GM10266 (cell line): ENCODE results near the gene TMEM154.

Source experiments
- DNase-seq: peaks from one replicate; pipeline ENCODE4 v3.0.0; 2012; ENCODE audit errors: extremely low spot score
- TF ChIP-seq, protein P1 (sequence below): IDR thresholded peaks from 2 replicates; pipeline ENCODE4 v1.5.1; 2012; ENCODE audit warnings: mild to moderate bottlenecking, low read depth; ENCODE audit not compliant: control insufficient read depth, insufficient read depth; ENCODE audit errors: missing control alignments

TMEM154 gene

DNA sequence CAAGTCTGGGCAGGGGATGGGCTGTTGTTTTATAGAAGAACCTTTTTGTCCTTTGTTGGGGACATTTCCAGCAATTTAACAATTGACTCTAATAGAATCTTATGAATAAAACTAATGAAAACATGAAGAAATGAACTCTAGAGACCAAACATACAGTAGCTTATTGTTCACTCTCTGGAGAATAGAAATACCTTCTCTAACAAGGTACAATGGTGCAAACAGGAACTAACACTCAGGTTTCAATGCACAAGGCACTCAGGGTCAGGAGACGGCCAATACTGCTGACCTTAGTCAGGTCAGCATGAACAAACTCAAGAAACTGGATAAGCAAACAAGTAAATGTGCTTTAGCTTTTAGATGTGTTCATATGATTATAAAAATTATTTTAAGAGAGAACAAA, 104.3 kb downstream of the TMEM154 start:
- no peak for DNase-seq
- TF ChIP-seq, protein P1, sequence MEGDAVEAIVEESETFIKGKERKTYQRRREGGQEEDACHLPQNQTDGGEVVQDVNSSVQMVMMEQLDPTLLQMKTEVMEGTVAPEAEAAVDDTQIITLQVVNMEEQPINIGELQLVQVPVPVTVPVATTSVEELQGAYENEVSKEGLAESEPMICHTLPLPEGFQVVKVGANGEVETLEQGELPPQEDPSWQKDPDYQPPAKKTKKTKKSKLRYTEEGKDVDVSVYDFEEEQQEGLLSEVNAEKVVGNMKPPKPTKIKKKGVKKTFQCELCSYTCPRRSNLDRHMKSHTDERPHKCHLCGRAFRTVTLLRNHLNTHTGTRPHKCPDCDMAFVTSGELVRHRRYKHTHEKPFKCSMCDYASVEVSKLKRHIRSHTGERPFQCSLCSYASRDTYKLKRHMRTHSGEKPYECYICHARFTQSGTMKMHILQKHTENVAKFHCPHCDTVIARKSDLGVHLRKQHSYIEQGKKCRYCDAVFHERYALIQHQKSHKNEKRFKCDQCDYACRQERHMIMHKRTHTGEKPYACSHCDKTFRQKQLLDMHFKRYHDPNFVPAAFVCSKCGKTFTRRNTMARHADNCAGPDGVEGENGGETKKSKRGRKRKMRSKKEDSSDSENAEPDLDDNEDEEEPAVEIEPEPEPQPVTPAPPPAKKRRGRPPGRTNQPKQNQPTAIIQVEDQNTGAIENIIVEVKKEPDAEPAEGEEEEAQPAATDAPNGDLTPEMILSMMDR = no peak

DNA sequence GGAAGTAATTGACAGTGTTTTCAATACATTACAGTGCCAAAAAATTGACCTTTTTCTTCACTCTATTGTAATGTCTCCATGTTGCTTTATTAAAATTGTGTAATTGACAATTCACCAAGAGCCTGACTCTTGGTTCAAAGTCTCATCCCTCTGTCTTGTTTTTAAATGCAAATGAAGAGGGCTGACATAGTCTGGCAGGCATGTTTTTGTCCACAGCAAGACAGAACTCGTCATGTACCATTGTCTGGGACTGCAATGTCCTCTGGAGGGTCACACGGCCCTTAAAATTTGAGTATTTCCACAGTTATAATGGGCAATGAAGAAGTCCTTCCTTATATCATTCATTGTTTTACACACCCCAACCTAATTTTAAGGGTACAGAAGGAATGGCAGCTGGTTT, 105.9 kb downstream of the TMEM154 start:
- TF ChIP-seq, protein P1 = no peak
- DNase-seq = no peak

DNA sequence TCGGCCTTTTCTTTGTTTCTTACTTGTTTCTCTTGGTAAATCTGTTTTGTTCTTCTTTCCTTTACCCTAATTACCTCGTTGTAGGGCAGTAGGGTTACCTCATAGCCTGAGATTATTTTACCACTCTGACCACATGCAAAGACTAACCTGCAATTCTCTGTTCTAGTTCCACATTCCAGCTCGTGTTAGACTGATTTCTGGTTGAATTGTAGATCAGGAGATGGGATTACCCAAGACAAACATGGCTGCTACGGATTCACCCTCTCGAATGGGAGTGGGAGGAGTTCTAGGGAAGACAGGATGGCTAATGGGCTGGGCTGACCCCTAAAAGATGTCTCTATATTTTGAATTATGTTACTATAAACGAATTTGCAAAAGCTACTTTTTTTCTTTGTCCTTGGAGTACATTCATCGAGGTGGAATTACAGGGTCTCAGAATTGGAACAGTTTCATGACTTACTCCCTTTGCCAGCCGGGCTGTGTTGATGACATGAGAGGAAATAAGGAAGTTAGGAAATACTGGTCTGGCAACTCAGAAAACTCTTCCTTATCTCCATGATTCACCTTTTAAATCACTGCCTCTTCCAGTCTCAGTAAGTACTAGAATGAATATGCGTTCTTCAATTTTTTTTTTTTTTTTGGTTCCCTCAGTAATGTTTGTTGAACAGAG, 107.2 kb downstream of the TMEM154 start:
- TF ChIP-seq, protein P1 = no peak
- DNase-seq = no peak

DNA sequence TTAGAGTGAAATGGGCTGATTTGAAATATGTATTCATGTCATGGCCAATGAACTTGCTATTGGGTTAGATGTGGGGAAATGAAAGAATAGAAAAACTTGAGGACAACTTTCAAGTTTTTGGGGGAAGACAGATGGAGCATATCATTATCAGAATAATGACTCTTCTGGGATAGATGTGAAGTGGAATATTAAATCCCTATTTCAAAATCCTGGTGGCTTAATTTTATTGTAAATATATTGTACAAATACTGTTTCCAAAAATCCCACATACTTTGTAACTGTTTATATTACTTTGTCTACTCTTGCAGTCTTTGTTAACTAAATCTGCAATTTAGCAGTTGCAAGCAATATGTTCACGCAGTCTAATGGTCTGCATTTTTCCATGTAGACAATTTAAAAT, 108.0 kb downstream of the TMEM154 start:
- no peak for DNase-seq
- TF ChIP-seq, protein P1 = no peak

DNA sequence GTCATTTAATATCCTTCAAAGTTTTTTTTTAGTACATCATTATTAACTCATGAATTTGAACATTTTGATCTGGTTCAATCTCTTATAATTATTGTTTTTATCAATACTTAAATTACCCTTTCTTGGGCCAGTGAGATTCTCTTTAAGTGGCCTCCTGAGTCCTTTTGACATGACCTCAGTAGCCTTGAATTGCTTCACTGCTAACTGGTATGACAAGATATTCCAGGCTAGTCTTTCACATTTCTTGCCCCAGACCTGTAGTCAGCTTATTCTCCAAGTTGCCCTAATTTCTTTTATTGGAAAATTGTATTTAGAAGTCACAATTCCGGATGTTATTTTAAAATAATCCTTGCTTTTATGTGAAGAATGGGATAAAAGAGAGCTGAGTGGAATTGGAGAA, 108.5 kb downstream of the TMEM154 start:
- TF ChIP-seq, protein P1 = no peak
- no peak for DNase-seq
